ENCODE data around the gene KIF1B.
A peak's percentile ranks its signal among the peaks of the same experiment; 100 is the strongest.

The KIF1B gene

GRCh38 chr1:10380594-10381275 is 170.4 kb downstream of the KIF1B start:
- Histone ChIP-seq H3K79me2 (ENCODE audit: insufficient read depth, low read depth) (no peaks in the 10 kb centered on the region), H4K20me1 (ENCODE audit: insufficient read depth) (no peaks in the 10 kb centered on the region), H3K27ac (no peak overlapping the region), H3K4me3 (IDR thresholded peaks at IDR 0.05; ENCODE audit: insufficient read depth, low read depth, low read length) (no peak overlapping the region), H3K36me3 (ENCODE audit: insufficient read depth) (no peaks in the 10 kb centered on the region), H3K4me2 (no peak overlapping the region), H2AFZ (ENCODE audit: low read depth) (no peak overlapping the region), H3K4me1 (ENCODE audit: low read depth, poor library complexity, severe bottlenecking) (peaks cover 7% of the 10 kb centered on the region), H3K9ac (no peak overlapping the region), H3K27me3 (ENCODE audit: insufficient read depth, low read depth) (no peaks in the 10 kb centered on the region)
- no peak for TF ChIP-seq CTCF (conservative IDR thresholded peaks at IDR 0.05; ENCODE audit: low read depth, low read length)

- Histone ChIP-seq H4K20me1 (ENCODE audit: insufficient read depth) (no peaks in the 10 kb centered on the region), H3K36me3 (ENCODE audit: insufficient read depth) (no peaks in the 10 kb centered on the region), H3K4me1 (ENCODE audit: low read depth, poor library complexity, severe bottlenecking) (peaks cover 12% of the 10 kb centered on the region), H3K9ac (no peak overlapping the region), H3K4me2 (no peak overlapping the region), H3K27me3 (ENCODE audit: insufficient read depth, low read depth) (no peaks in the 10 kb centered on the region), H3K79me2 (ENCODE audit: insufficient read depth, low read depth) (no peaks in the 10 kb centered on the region), H3K27ac (no peak overlapping the region), H2AFZ (ENCODE audit: low read depth) (no peak overlapping the region), H3K4me3 (IDR thresholded peaks at IDR 0.05; ENCODE audit: insufficient read depth, low read depth, low read length) (no peak overlapping the region)
- no peak for TF ChIP-seq CTCF (conservative IDR thresholded peaks at IDR 0.05; ENCODE audit: low read depth, low read length)
These were observed 173.3 kb downstream of the KIF1B start for GRCh38 chr1:10383630-10384029.

- Histone ChIP-seq H2AFZ (ENCODE audit: low read depth) (no peak overlapping the region), H4K20me1 (ENCODE audit: insufficient read depth) (no peaks in the 10 kb centered on the region), H3K27me3 (ENCODE audit: insufficient read depth, low read depth) (no peaks in the 10 kb centered on the region), H3K4me2 (no peak overlapping the region), H3K4me1 (ENCODE audit: low read depth, poor library complexity, severe bottlenecking) (peaks cover 12% of the 10 kb centered on the region), H3K4me3 (IDR thresholded peaks at IDR 0.05; ENCODE audit: insufficient read depth, low read depth, low read length) (no peak overlapping the region), H3K27ac (no peak overlapping the region), H3K36me3 (ENCODE audit: insufficient read depth) (no peaks in the 10 kb centered on the region), H3K79me2 (ENCODE audit: insufficient read depth, low read depth) (no peaks in the 10 kb centered on the region), H3K9ac (no peak overlapping the region)
- no peak for TF ChIP-seq CTCF (conservative IDR thresholded peaks at IDR 0.05; ENCODE audit: low read depth, low read length)
These were observed 173.8 kb downstream of the KIF1B start for GRCh38 chr1:10384219-10384618.

- H3K36me3 ChIP-seq (ENCODE audit: insufficient read depth): no peaks in the 10 kb centered on the region
- H3K4me3 ChIP-seq (IDR thresholded peaks at IDR 0.05; ENCODE audit: insufficient read depth, low read depth, low read length): no peak overlapping the region
- no peaks in the 10 kb centered on the region for H4K20me1 ChIP-seq (ENCODE audit: insufficient read depth)
- no peak overlapping the region for H2AFZ ChIP-seq (ENCODE audit: low read depth)
- peaks cover 12% of the 10 kb centered on the region for H3K4me1 ChIP-seq (ENCODE audit: low read depth, poor library complexity, severe bottlenecking)
- peak overlapping the region; percentile 44; the same call in 1 of the 2 replicates for H3K4me2 ChIP-seq
- TF ChIP-seq CTCF (conservative IDR thresholded peaks at IDR 0.05; ENCODE audit: low read depth, low read length): no peak
- peak overlapping the region; percentile 36; the same call in 1 of the 2 replicates for H3K27ac ChIP-seq
- H3K79me2 ChIP-seq (ENCODE audit: insufficient read depth, low read depth): no peaks in the 10 kb centered on the region
- H3K9ac ChIP-seq: no peak overlapping the region
- H3K27me3 ChIP-seq (ENCODE audit: insufficient read depth, low read depth): no peaks in the 10 kb centered on the region
These were observed 176.6 kb downstream of the KIF1B start for GRCh38 chr1:10386761-10387676.

Data from KMS-11 (cell line).